ENCODE measurements around the gene CRELD2.

CRELD2 gene

DNA sequence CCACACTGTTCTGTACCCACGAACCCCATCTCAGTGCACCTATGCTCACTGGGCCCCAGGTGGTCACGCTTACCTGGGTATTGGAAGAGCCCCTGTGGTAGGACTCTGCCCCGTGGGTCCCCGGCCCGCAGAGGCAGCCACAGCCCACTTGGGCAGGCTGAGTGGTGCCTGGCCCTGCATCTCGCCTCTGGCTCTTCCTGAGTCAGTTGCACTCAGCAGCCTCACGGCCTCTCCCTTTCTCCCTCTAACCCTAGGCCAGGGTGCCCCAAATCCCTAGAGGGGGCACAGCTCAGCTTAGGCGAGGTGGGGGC is 9.7 kb downstream of the CRELD2 start:
- Histone ChIP-seq H3K36me3 (replicated peaks in 1 of 2; ENCODE audit: control insufficient read depth in 2 of 2, insufficient read depth in 2 of 2, low read length in 2 of 2) (peaks cover 5 to 6% of the 10 kb centered on the region in 2 donors), H4K91ac (ENCODE audit: low read depth, low read length, poor library complexity) (peak overlapping the region; percentile 3), H2AK5ac (ENCODE audit: low read depth, low read length) (peak overlapping the region; percentile 90), H2BK15ac (ENCODE audit: low read length) (peak overlapping the region; percentile 75), H3K14ac (ENCODE audit: low read length) (no peak overlapping the region), H3K4ac (ENCODE audit: low read length) (no peak overlapping the region), H3K9me3 (replicated peaks in 1 of 2; ENCODE audit: control insufficient read depth in 2 of 2, insufficient read depth in 1 of 2, low read depth in 1 of 2, low read length in 2 of 2) (no peaks in the 10 kb centered on the region), H2BK120ac (ENCODE audit: low read depth, low read length) (no peak overlapping the region), H2AFZ (ENCODE audit: low read length) (no peak overlapping the region), H3K9ac (ENCODE audit: low read depth, low read length, poor library complexity) (no peak overlapping the region), H3K4me2 (ENCODE audit: insufficient read depth, low read length, poor library complexity, severe bottlenecking) (no peak overlapping the region), H4K8ac (ENCODE audit: low read depth, low read length) (peak overlapping the region; percentile 43), H2BK12ac (ENCODE audit: low read length) (peak overlapping the region; percentile 41), H3K79me1 (ENCODE audit: low read depth, low read length) (peaks cover 3% of the 10 kb centered on the region), H3K18ac (ENCODE audit: low read length) (peak overlapping the region; percentile 38), H3K4me3 (ENCODE audit: low read length in 2 of 2) (no peak overlapping the region), H3K27ac (replicated peaks; ENCODE audit: low read length) (no peak overlapping the region), H3K23ac (ENCODE audit: low read depth, low read length, poor library complexity) (peak overlapping the region; percentile 80), H3K4me1 (ENCODE audit: control insufficient read depth in 2 of 2, insufficient read depth in 1 of 2, low read depth in 1 of 2, low read length in 2 of 2) (peaks cover 3 to 5% of the 10 kb centered on the region in 2 donors), H3K27me3 (ENCODE audit: control insufficient read depth in 3 of 3, insufficient read depth in 3 of 3, low read depth in 1 of 3, low read length in 3 of 3) (peaks cover 0 to 12% (median 10%) of the 10 kb centered on the region in 3 experiments), H2BK5ac (ENCODE audit: low read length) (peak overlapping the region; percentile 66)
- DNase-seq (ENCODE audit: low spot score): no peak
- WGBS, 2 donors (ENCODE audit: extremely low coverage in 2 of 2, insufficient read length in 2 of 2, insufficient replicate concordance in 1 of 2): no CpG with 5 or more reads among the region's 8 CpGs

- DNase-seq (ENCODE audit: low spot score): no peak
- Histone ChIP-seq H3K18ac (ENCODE audit: low read length) (peak overlapping the region; percentile 44), H3K4me2 (ENCODE audit: insufficient read depth, low read length, poor library complexity, severe bottlenecking) (peak overlapping the region; percentile 25), H3K4me1 (ENCODE audit: control insufficient read depth in 2 of 2, insufficient read depth in 1 of 2, low read depth in 1 of 2, low read length in 2 of 2) (peaks cover 5 to 7% of the 10 kb centered on the region in 2 donors), H2BK120ac (ENCODE audit: low read depth, low read length) (no peak overlapping the region), H3K4ac (ENCODE audit: low read length) (no peak overlapping the region), H3K9ac (ENCODE audit: low read depth, low read length, poor library complexity) (no peak overlapping the region), H4K8ac (ENCODE audit: low read depth, low read length) (peak overlapping the region; percentile 65), H2AFZ (ENCODE audit: low read length) (peak overlapping the region; percentile 92), H2BK12ac (ENCODE audit: low read length) (no peak overlapping the region), H3K14ac (ENCODE audit: low read length) (peak overlapping the region; percentile 47), H3K36me3 (replicated peaks in 1 of 2; ENCODE audit: control insufficient read depth in 2 of 2, insufficient read depth in 2 of 2, low read length in 2 of 2) (peaks cover 5 to 6% of the 10 kb centered on the region in 2 donors), H3K23ac (ENCODE audit: low read depth, low read length, poor library complexity) (no peak overlapping the region), H3K27ac (replicated peaks; ENCODE audit: low read length) (no peak overlapping the region), H3K79me1 (ENCODE audit: low read depth, low read length) (peaks cover 3% of the 10 kb centered on the region), H3K9me3 (replicated peaks in 1 of 2; ENCODE audit: control insufficient read depth in 2 of 2, insufficient read depth in 1 of 2, low read depth in 1 of 2, low read length in 2 of 2) (no peaks in the 10 kb centered on the region), H3K27me3 (ENCODE audit: control insufficient read depth in 3 of 3, insufficient read depth in 3 of 3, low read depth in 1 of 3, low read length in 3 of 3) (peaks cover 0 to 12% (median 10%) of the 10 kb centered on the region in 3 experiments), H3K4me3 (ENCODE audit: low read length in 2 of 2) (no peak overlapping the region), H4K91ac (ENCODE audit: low read depth, low read length, poor library complexity) (no peak overlapping the region), H2AK5ac (ENCODE audit: low read depth, low read length) (peak overlapping the region; percentile 90), H2BK15ac (ENCODE audit: low read length) (peak overlapping the region; percentile 75), H2BK5ac (ENCODE audit: low read length) (no peak overlapping the region)
- no CpG with 5 or more reads among the region's 38 CpGs for WGBS, 2 donors (ENCODE audit: extremely low coverage in 2 of 2, insufficient read length in 2 of 2, insufficient replicate concordance in 1 of 2)
Observed at GRCh38 chr22:49928555-49929210, 10.2 kb downstream of the CRELD2 start.

- Histone ChIP-seq H3K23ac (ENCODE audit: low read depth, low read length, poor library complexity) (no peak overlapping the region), H3K79me1 (ENCODE audit: low read depth, low read length) (peaks cover 3% of the 10 kb centered on the region), H3K14ac (ENCODE audit: low read length) (peak overlapping the region; percentile 47), H3K27me3 (ENCODE audit: control insufficient read depth in 3 of 3, insufficient read depth in 3 of 3, low read depth in 1 of 3, low read length in 3 of 3) (peaks cover 0 to 12% (median 10%) of the 10 kb centered on the region in 3 experiments), H3K4me3 (ENCODE audit: low read length in 2 of 2) (no peak overlapping the region), H2BK15ac (ENCODE audit: low read length) (peak overlapping the region; percentile 96), H3K4ac (ENCODE audit: low read length) (no peak overlapping the region), H3K27ac (replicated peaks; ENCODE audit: low read length) (no peak overlapping the region), H3K4me2 (ENCODE audit: insufficient read depth, low read length, poor library complexity, severe bottlenecking) (peak overlapping the region; percentile 25), H3K18ac (ENCODE audit: low read length) (peak overlapping the region; percentile 76), H2AFZ (ENCODE audit: low read length) (peak overlapping the region; percentile 92), H4K8ac (ENCODE audit: low read depth, low read length) (peak overlapping the region; percentile 65), H2BK5ac (ENCODE audit: low read length) (peak overlapping the region; percentile 71), H3K9me3 (replicated peaks in 1 of 2; ENCODE audit: control insufficient read depth in 2 of 2, insufficient read depth in 1 of 2, low read depth in 1 of 2, low read length in 2 of 2) (no peaks in the 10 kb centered on the region), H3K9ac (ENCODE audit: low read depth, low read length, poor library complexity) (no peak overlapping the region), H2AK5ac (ENCODE audit: low read depth, low read length) (peak overlapping the region; percentile 96), H2BK120ac (ENCODE audit: low read depth, low read length) (no peak overlapping the region), H3K36me3 (replicated peaks in 1 of 2; ENCODE audit: control insufficient read depth in 2 of 2, insufficient read depth in 2 of 2, low read length in 2 of 2) (peaks cover 0 to 5% of the 10 kb centered on the region in 2 donors), H3K4me1 (ENCODE audit: control insufficient read depth in 2 of 2, insufficient read depth in 1 of 2, low read depth in 1 of 2, low read length in 2 of 2) (peaks cover 5 to 7% of the 10 kb centered on the region in 2 donors), H2BK12ac (ENCODE audit: low read length) (no peak overlapping the region), H4K91ac (ENCODE audit: low read depth, low read length, poor library complexity) (no peak overlapping the region)
- no CpG with 5 or more reads among the region's 75 CpGs for WGBS, 2 donors (ENCODE audit: extremely low coverage in 2 of 2, insufficient read length in 2 of 2, insufficient replicate concordance in 1 of 2)
- DNase-seq (ENCODE audit: low spot score): peak; percentile 69
Observed at GRCh38 chr22:49929211-49929979, 11.0 kb downstream of the CRELD2 start.

DNA sequence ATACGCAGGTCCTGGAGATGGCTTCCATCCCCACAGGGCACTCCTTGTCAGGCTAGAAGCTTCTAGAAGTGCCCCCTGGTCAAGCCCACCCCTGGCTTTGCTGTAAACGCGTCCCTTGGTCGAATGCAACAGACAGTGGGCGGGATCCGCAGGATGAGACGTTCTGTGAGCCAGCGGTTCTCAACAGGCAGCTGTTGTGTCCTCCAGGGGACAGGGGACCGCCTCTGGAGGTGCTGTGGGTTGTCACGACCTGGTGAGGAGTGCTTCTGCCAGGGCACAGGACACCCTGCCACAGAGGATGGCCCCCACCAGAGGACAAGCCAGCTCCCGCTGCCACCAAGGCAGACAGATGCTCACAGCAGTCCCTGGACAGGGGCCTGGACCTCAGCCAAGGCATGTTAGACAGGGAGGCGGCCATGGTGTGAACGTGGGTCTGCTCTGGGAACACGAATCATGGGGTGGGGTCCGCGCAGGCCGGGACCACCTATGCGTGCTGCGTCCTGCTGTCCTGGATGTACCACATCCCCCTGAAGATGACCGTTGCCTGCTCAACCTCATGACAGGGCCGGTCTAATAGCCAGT is 11.7 kb downstream of the CRELD2 start:
- WGBS, 2 donors (ENCODE audit: extremely low coverage in 2 of 2, insufficient read length in 2 of 2, insufficient replicate concordance in 1 of 2): no CpG with 5 or more reads among the region's 21 CpGs
- Histone ChIP-seq H4K91ac (ENCODE audit: low read depth, low read length, poor library complexity) (no peak overlapping the region), H3K4ac (ENCODE audit: low read length) (no peak overlapping the region), H3K23ac (ENCODE audit: low read depth, low read length, poor library complexity) (peak overlapping the region; percentile 85), H3K79me1 (ENCODE audit: low read depth, low read length) (peaks cover 3% of the 10 kb centered on the region), H2AK5ac (ENCODE audit: low read depth, low read length) (peak overlapping the region; percentile 96), H2BK15ac (ENCODE audit: low read length) (peak overlapping the region; percentile 96), H2BK5ac (ENCODE audit: low read length) (peak overlapping the region; percentile 71), H3K4me2 (ENCODE audit: insufficient read depth, low read length, poor library complexity, severe bottlenecking) (no peak overlapping the region), H3K18ac (ENCODE audit: low read length) (peak overlapping the region; percentile 44), H2BK120ac (ENCODE audit: low read depth, low read length) (no peak overlapping the region), H3K27me3 (ENCODE audit: control insufficient read depth in 3 of 3, insufficient read depth in 3 of 3, low read depth in 1 of 3, low read length in 3 of 3) (peaks cover 0 to 12% (median 10%) of the 10 kb centered on the region in 3 experiments), H3K14ac (ENCODE audit: low read length) (peak overlapping the region; percentile 61), H3K9me3 (replicated peaks in 1 of 2; ENCODE audit: control insufficient read depth in 2 of 2, insufficient read depth in 1 of 2, low read depth in 1 of 2, low read length in 2 of 2) (no peaks in the 10 kb centered on the region), H3K27ac (replicated peaks; ENCODE audit: low read length) (no peak overlapping the region), H4K8ac (ENCODE audit: low read depth, low read length) (no peak overlapping the region), H2BK12ac (ENCODE audit: low read length) (peak overlapping the region; percentile 59), H3K36me3 (replicated peaks in 1 of 2; ENCODE audit: control insufficient read depth in 2 of 2, insufficient read depth in 2 of 2, low read length in 2 of 2) (peaks cover 0 to 3% of the 10 kb centered on the region in 2 donors), H3K9ac (ENCODE audit: low read depth, low read length, poor library complexity) (peak overlapping the region; percentile 72), H3K4me3 (ENCODE audit: low read length in 2 of 2) (no peak overlapping the region), H2AFZ (ENCODE audit: low read length) (peak overlapping the region; percentile 92), H3K4me1 (ENCODE audit: control insufficient read depth in 2 of 2, insufficient read depth in 1 of 2, low read depth in 1 of 2, low read length in 2 of 2) (peaks cover 5 to 7% of the 10 kb centered on the region in 2 donors)
- DNase-seq (ENCODE audit: low spot score): no peak
